Right cardiac atrium (tissue), 5 donors: ENCODE measurements around the gene PRMT7. TPM values are rescaled to one million over a fixed set of nuclear protein-coding genes. Genes with fewer than 3 reads are reported as not detected.

Experiments
- ATAC-seq, 2 donors: fragments of 200-7000 bp; cut with Tn5 transposase; one replicate each; pipeline versions ENCODE4 v1.8.0 to v1.9.1; 2020; ENCODE audit warnings: moderate library complexity in 2 of 2, mild to moderate bottlenecking in 1 of 2
- DNase-seq, 3 donors: peaks; one replicate each; pipeline ENCODE4 v3.0.0-alpha.2; 2020
- H3K27ac ChIP-seq: one replicate; pipeline ENCODE4 v1.5.1; 2013; ENCODE audit warnings: mild to moderate bottlenecking, low read length, control low read depth, moderate library complexity
- H3K27me3 ChIP-seq: one replicate; pipeline ENCODE4 v1.6.1; 2013; ENCODE audit not compliant: control insufficient read depth, insufficient read depth
- H3K4me1 ChIP-seq: one replicate; pipeline ENCODE4 v1.6.1; 2013; ENCODE audit warnings: low read length; ENCODE audit not compliant: control insufficient read depth, insufficient read depth
- H3K4me3 ChIP-seq: one replicate; pipeline ENCODE4 v1.5.1; 2013; ENCODE audit warnings: low read length, control low read depth
- H3K9me3 ChIP-seq: one replicate; pipeline ENCODE4 v1.6.1; 2013; ENCODE audit warnings: low read length; ENCODE audit not compliant: control insufficient read depth
- WGBS: extraction: QIAGEN DNeasy Blood & Tissue Kit; methylation state at CpG from one replicate; pipeline ENCODE4 v1.1.7; 2013; 5-methylcytosine and 5-hydroxymethylcytosine counted together
- intact Hi-C, 4 donors: fragments of 100-400 bp; cut with DNase I; formaldehyde crosslinking; loops; one replicate each; pipeline versions ENCODE4 v1.11.0 to v1.14.0; 2022 to 2023
- polyA plus RNA-seq: library from polyadenylated mRNA; stranded (reverse); fragments of 200-250 nt; gene quantifications from one replicate; pipeline ENCODE4 v1.2.3, GENCODE V29; 2013
- total RNA-seq, 4 donors: library from RNA; stranded (reverse); fragmentation: NEBNext Ultra II Directional; extraction: Animal tissue kit (Norgen Biotek cat#: 25700); gene quantifications; one replicate each; pipeline ENCODE4 v1.2.1, GENCODE V29; 2021
- donor health status: healthy with polysubstance abuse.
- donor health status: DM: no; HTN: yes; CAD: no.
- donor health status: DM: no; HTN: no; CAD: no.
- donor health status: DM: no; HTN: yes; CAD: no; lungs with severe emphysema.
- donor health status: DM: yes; HTN: yes; CAD: no.

Gene PRMT7
- total and polyA plus RNA-seq, 5 donors: 20.8 to 34.7 (median 34.5) TPM

DNA sequence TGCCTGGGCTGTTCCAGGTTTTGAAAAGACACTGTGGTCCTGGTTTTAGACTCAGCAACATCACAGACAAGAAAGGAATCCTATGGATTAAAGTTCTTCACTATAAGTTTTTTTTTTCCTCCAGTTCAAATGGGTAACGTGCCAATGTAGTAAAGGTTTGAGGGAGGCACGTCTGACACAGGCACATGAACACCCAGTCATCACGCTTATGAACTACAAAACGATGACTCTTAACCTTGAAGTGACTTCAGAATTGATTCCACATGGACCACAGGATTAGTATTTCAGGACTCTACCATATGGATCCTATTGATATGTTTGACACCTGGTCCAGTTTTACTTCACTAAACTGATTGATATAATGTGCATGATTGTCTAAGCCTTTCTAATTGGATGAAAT lies 2.3 kb downstream of the PRMT7 start:
- intact Hi-C loops: loop anchor here in 3 of 4 donors (5.0 kb wide), 1 partner anchor 51 kb away; the partner anchor contains the start of gene SLC7A6 (in 3 of the 3)
- ATAC-seq: no peak
- Histone ChIP-seq H3K27ac (no peak overlapping the region), H3K4me1 (peaks cover 11% of the 10 kb centered on the region), H3K9me3 (no peaks in the 10 kb centered on the region), H3K4me3 (no peak overlapping the region), H3K27me3 (no peaks in the 10 kb centered on the region)
- DNase-seq: no peak
- 85% methylated on average over 4 of the region's 4 CpGs for WGBS

GRCh38 chr16:68319185-68319908 lies 8.5 kb downstream of the PRMT7 start:
- intact Hi-C loops: no loop called here
- no peak for ATAC-seq
- H3K4me1 ChIP-seq: no peaks in the 10 kb centered on the region
- H3K9me3 ChIP-seq: no peaks in the 10 kb centered on the region
- H3K4me3 ChIP-seq: no peak overlapping the region
- H3K27me3 ChIP-seq: no peaks in the 10 kb centered on the region
- no peak overlapping the region for H3K27ac ChIP-seq
- DNase-seq: no peak
- WGBS: 90% methylated on average over 6 of the region's 6 CpGs

- H3K4me1 ChIP-seq: no peaks in the 10 kb centered on the region
- DNase-seq: no peak
- H3K4me3 ChIP-seq: no peak overlapping the region
- H3K9me3 ChIP-seq: no peaks in the 10 kb centered on the region
- no peak for ATAC-seq
- no peak overlapping the region for H3K27ac ChIP-seq
- WGBS: 93% methylated on average over 5 of the region's 5 CpGs
- no peaks in the 10 kb centered on the region for H3K27me3 ChIP-seq
- intact Hi-C loops: no loop called here
These were observed 13.5 kb downstream of the PRMT7 start for GRCh38 chr16:68324336-68324735.

GRCh38 chr16:68324780-68325357 lies 14.1 kb downstream of the PRMT7 start:
- Histone ChIP-seq H3K27me3 (no peaks in the 10 kb centered on the region), H3K4me1 (no peaks in the 10 kb centered on the region), H3K9me3 (no peaks in the 10 kb centered on the region), H3K27ac (no peak overlapping the region), H3K4me3 (no peak overlapping the region)
- DNase-seq (no peak), ATAC-seq (no peak)
- intact Hi-C loops: loop anchor here (5.0 kb wide), 2 partner anchors 63 to 83 kb away; partner anchors contain the start of gene SLC7A6 (in 3 of the 4)
- 90% methylated on average over 8 of the region's 8 CpGs for WGBS

GRCh38 chr16:68328151-68328859 lies 17.5 kb downstream of the PRMT7 start:
- no peaks in the 10 kb centered on the region for H3K27me3 ChIP-seq
- WGBS: 42% methylated on average over 13 of the region's 13 CpGs
- H3K4me1 ChIP-seq: no peaks in the 10 kb centered on the region
- H3K9me3 ChIP-seq: no peaks in the 10 kb centered on the region
- intact Hi-C loops: loop anchor here (1.0 to 5.0 kb wide), 3 partner anchors 66 to 86 kb away; partner anchors contain the start of gene SLC7A6 (in 3 of the 4)
- no peak overlapping the region for H3K4me3 ChIP-seq
- H3K27ac ChIP-seq: no peak overlapping the region
- ATAC-seq: peak; percentile 90 to 94
- DNase-seq: peak; percentile 66 to 87 (median 84)

DNA sequence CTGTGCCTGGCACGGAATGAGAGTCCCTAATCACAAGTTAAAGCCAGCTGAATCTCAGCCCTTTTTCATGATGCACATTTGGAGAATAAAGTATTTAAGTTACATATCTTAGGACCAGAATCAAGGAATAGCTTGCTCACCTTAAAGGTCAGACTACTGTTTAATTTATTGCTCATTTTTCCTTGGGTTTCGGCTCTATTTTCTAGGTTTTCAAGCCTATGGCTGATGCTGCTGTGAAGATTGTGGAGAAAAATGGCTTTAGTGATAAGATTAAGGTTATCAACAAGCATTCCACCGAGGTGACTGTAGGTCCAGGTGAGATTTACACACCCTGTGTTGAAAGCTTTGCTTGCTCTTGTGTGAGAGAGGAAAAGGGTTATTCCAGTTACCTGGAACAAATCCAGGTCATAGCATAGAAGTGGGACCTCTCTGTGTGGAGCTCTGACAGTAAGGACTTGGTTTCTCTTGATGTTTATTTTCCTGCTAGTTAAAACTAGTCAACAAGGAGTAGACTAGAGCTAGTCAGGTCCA lies 18.1 kb downstream of the PRMT7 start:
- no peak overlapping the region for H3K27ac ChIP-seq
- ATAC-seq (no peak), DNase-seq (no peak)
- 40% methylated on average over 3 of the region's 3 CpGs for WGBS
- intact Hi-C loops: loop anchor here (1.0 to 5.0 kb wide), 3 partner anchors 67 to 87 kb away; partner anchors contain the start of gene SLC7A6 (in 3 of the 4)
- H3K9me3 ChIP-seq: no peaks in the 10 kb centered on the region
- no peak overlapping the region for H3K4me3 ChIP-seq
- H3K4me1 ChIP-seq: no peaks in the 10 kb centered on the region
- H3K27me3 ChIP-seq: no peaks in the 10 kb centered on the region

DNA sequence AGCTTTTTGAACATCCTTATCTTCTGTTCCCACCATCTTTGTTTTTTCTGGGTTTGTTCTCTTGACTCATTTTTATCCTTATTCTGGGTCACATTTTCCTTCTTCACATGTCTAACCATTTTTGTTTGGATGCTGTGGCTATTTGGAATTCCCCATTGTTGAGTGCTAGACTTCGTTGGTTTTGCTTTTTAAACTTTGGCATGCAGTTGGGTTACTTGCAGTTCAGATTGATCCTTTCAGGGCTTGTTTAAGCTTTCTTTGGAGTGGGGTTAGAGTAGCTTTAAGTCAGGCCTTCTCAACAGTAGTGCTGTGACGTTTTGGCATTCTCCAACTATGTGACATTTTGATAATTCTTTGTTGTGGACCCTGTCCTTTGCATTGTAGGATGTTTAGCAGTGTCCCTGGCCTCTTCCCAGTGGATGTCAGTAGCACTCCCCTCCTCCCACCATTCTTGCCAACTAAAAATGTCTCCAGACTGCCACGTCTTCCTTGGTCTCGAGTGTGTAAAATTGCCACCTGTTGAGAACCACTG lies 21.1 kb downstream of the PRMT7 start:
- Histone ChIP-seq H3K9me3 (no peaks in the 10 kb centered on the region), H3K27ac (peak overlapping the region; percentile 44), H3K27me3 (no peaks in the 10 kb centered on the region), H3K4me3 (no peak overlapping the region), H3K4me1 (no peaks in the 10 kb centered on the region)
- WGBS: 24% methylated on average over 4 of the region's 4 CpGs
- ATAC-seq: no peak
- DNase-seq: no peak
- intact Hi-C loops: no loop called here

DNA sequence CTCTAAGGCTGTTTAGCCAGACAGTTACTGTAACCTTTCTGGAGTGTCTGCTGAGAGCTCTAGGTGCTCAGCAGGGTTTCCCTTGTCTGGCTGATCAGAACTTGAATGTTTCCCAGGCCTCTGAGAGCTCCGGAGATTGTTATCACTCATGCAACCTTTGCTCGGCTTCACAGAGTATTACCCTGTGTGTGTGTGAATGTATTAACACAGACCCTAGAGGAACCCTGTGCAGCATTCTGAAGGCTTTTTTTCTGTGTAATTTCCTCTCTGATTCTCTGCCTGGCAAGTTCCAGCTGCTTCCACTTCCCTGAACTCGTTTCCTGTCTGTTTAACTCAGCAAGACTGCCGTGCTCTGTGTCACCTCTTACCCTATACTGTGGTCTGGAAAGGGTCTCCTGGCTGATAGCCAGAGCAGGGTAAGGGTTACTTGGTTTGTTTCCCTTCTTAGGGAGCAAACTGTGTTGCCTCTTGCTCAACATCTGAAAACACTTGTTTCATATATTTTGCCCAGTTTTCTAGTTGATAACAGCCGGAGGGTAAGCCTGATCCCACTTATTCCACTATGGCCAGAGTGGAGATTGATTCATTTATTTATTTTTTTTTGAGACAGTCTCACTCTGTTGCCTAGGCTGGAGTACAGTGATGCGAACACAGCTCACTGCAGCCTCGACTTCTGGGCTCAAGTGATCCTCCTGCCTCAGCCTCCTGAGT lies 21.7 kb downstream of the PRMT7 start:
- peak; percentile 45 to 48 for ATAC-seq
- DNase-seq: no peak
- Histone ChIP-seq H3K27me3 (no peaks in the 10 kb centered on the region), H3K27ac (peak overlapping the region; percentile 44), H3K4me3 (no peak overlapping the region), H3K9me3 (no peaks in the 10 kb centered on the region), H3K4me1 (no peaks in the 10 kb centered on the region)
- 52% methylated on average over 7 of the region's 7 CpGs for WGBS
- intact Hi-C loops: no loop called here

GRCh38 chr16:68335175-68335574 lies 24.4 kb downstream of the PRMT7 start:
- DNase-seq: no peak
- no peak overlapping the region for H3K4me3 ChIP-seq
- intact Hi-C loops: no loop called here
- no peaks in the 10 kb centered on the region for H3K9me3 ChIP-seq
- no peak overlapping the region for H3K27ac ChIP-seq
- H3K4me1 ChIP-seq: no peaks in the 10 kb centered on the region
- ATAC-seq: no peak
- WGBS: 92% methylated on average over 5 of the region's 5 CpGs
- no peaks in the 10 kb centered on the region for H3K27me3 ChIP-seq

- no peaks in the 10 kb centered on the region for H3K4me1 ChIP-seq
- intact Hi-C loops: no loop called here
- no peak overlapping the region for H3K27ac ChIP-seq
- no peaks in the 10 kb centered on the region for H3K9me3 ChIP-seq
- no peak overlapping the region for H3K4me3 ChIP-seq
- H3K27me3 ChIP-seq: no peaks in the 10 kb centered on the region
- DNase-seq: no peak
- 94% methylated on average over 16 of the region's 16 CpGs for WGBS
- no peak for ATAC-seq
These were observed 27.7 kb downstream of the PRMT7 start for GRCh38 chr16:68338326-68339119.
